KOPT-K1 (cell line): ENCODE measurements around the gene SP140.

ENCODE experiments used
- H3K27ac ChIP-seq: fragments of 200-600 bp; sonication (generic); 2 replicates; pipeline ENCODE4 v1.5.1; 2016; ENCODE audit warnings: antibody characterized with exemption, mild to moderate bottlenecking, low read depth, low read length; ENCODE audit not compliant: poor library complexity, severe bottlenecking
- H3K36me3 ChIP-seq: fragments of 200-600 bp; sonication (generic); 2 replicates; pipeline ENCODE4 v1.5.1; 2017; ENCODE audit warnings: antibody characterized with exemption, mild to moderate bottlenecking, low read length, moderate library complexity; ENCODE audit not compliant: insufficient read depth
- H3K9me3 ChIP-seq: fragments of 200-600 bp; sonication (generic); 2 replicates; pipeline ENCODE4 v1.5.1; 2017; ENCODE audit warnings: antibody characterized with exemption, low read length, mild to moderate bottlenecking; ENCODE audit not compliant: insufficient read depth, poor library complexity, severe bottlenecking

SP140 gene

GRCh38 chr2:230346465-230346864 is 120.9 kb downstream of the SP140 start:
- H3K27ac ChIP-seq: no peak overlapping the region
- H3K9me3 ChIP-seq: peaks cover 50% of the 10 kb centered on the region
- peaks cover 41% of the 10 kb centered on the region for H3K36me3 ChIP-seq

- H3K9me3 ChIP-seq: peaks cover 50% of the 10 kb centered on the region
Measured at GRCh38 chr2:230346921-230347533, 121.5 kb downstream of the SP140 start.

GRCh38 chr2:230347659-230348305 is 122.2 kb downstream of the SP140 start:
- peaks cover 35% of the 10 kb centered on the region for H3K36me3 ChIP-seq
- peaks cover 43% of the 10 kb centered on the region for H3K9me3 ChIP-seq
- no peak overlapping the region for H3K27ac ChIP-seq

More at GRCh38 chr2:230346921-230347533, 121.5 kb downstream of the SP140 start:
- Histone ChIP-seq H3K27ac (no peak overlapping the region), H3K36me3 (peaks cover 41% of the 10 kb centered on the region)

- H3K27ac ChIP-seq: no peak overlapping the region
- peaks cover 28% of the 10 kb centered on the region for H3K36me3 ChIP-seq
- peaks cover 33% of the 10 kb centered on the region for H3K9me3 ChIP-seq
Measured at GRCh38 chr2:230348787-230349186, 123.3 kb downstream of the SP140 start.

GRCh38 chr2:230356084-230356483 is 130.5 kb downstream of the SP140 start:
- H3K36me3 ChIP-seq: peaks cover 35% of the 10 kb centered on the region
- no peak overlapping the region for H3K27ac ChIP-seq
- peaks cover 7% of the 10 kb centered on the region for H3K9me3 ChIP-seq

GRCh38 chr2:230358305-230358704 is 132.8 kb downstream of the SP140 start:
- Histone ChIP-seq H3K9me3 (peaks cover 7% of the 10 kb centered on the region), H3K27ac (no peak overlapping the region), H3K36me3 (peaks cover 57% of the 10 kb centered on the region)

- Histone ChIP-seq H3K36me3 (peaks cover 63% of the 10 kb centered on the region), H3K9me3 (peaks cover 7% of the 10 kb centered on the region), H3K27ac (no peak overlapping the region)
Measured at GRCh38 chr2:230360028-230360427, 134.5 kb downstream of the SP140 start.

GRCh38 chr2:230362030-230362691 is 136.6 kb downstream of the SP140 start:
- Histone ChIP-seq H3K36me3 (peaks cover 69% of the 10 kb centered on the region), H3K27ac (no peak overlapping the region), H3K9me3 (peaks cover 7% of the 10 kb centered on the region)
